T-helper 1 cell treated with Interleukin-12 subunit alpha and Interleukin-12 subunit beta and Interleukin-4 antibody, amounts not matched to agents 30 ng/mL and 1 ng/mL, for 36 hours (primary cell): ENCODE data around the gene OVAAL. TPM values are rescaled to one million over a fixed set of nuclear protein-coding genes. Genes with fewer than 3 reads are reported as not detected.

Source experiments
- intact Hi-C: fragments of 100-400 bp; cut with micrococcal nuclease; formaldehyde crosslinking; loops from one replicate; pipeline ENCODE4 v1.15.1; 2024
- total RNA-seq: library from RNA; stranded (reverse); gene quantifications from 2 replicates; pipeline ENCODE4 v1.2.3, GENCODE V29; 2022

OVAAL gene
- total RNA-seq, 1 donor from 2014 or later: not detected

GRCh38 chr1:180603223-180603849, 44.6 kb downstream of the OVAAL start:
- intact Hi-C loops: no loop called here

GRCh38 chr1:180603850-180604226, 45.1 kb downstream of the OVAAL start:
- intact Hi-C loops: no loop called here

DNA sequence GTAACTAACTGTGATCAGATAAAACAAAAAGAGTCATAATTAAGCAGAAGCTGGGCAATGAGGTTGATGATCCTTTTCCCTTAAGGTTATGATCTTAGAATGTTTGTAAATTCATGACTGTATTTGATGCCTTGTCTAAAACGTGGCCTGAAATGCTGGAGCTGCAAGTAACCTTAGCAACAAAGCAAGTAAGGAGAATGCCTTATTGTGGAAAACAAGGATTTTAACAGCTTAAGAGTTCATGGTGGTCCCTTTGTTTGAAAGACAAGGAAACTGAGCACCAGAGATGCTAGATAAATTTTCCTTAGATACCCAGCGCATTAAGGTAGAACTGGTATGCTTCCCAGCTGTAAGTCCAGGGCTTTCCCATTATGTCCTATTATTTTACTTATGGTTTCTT, 47.4 kb downstream of the OVAAL start:
- intact Hi-C loops: no loop called here

- intact Hi-C loops: no loop called here
Measured at GRCh38 chr1:180609643-180610555, 51.1 kb downstream of the OVAAL start.

DNA sequence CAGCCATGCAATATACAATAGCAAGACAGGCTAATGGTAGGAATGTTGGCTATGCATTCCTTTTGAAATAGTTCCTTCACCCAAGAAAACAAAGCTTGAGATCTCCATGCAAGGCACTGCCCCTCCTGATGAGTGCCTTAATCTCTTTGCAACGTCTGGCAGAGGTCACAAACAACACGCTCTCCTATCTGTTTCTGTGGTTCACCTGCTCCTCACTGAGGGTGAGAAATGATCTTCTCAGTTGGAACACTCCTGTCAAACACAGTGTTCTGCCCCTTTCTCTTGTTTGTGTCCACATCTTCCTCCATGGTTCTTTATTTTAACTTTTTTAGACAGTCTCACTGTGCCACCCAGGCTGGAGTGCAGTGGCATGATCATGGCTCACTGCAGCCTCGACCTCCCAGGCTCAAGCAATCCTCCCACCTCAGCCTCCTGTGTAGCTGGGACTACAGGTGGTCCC, 51.8 kb downstream of the OVAAL start:
- intact Hi-C loops: no loop called here

- intact Hi-C loops: no loop called here
Measured at GRCh38 chr1:180611016-180611930, 52.5 kb downstream of the OVAAL start.

DNA sequence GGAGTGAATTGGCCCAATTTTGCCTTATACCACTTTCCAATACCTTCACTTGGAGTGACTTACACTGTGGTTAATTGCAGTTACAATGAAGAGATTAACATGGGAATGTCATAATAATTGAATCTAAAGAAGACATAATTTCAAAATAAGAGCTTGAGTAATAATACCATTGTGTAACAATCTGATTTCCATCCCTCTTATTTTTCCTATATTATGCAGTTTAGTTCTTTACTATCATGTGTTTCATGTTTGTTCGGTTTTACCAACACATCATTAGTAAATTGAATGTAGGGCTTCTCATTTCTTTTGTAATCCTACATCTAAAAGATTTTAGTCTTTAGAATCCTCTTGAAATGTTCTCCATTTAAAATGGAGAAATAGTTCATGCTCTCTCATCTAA, 53.9 kb downstream of the OVAAL start:
- intact Hi-C loops: no loop called here

GRCh38 chr1:180614730-180615129, 56.0 kb downstream of the OVAAL start:
- intact Hi-C loops: no loop called here

GRCh38 chr1:180615493-180616290, 56.9 kb downstream of the OVAAL start:
- intact Hi-C loops: no loop called here

Other genes with a start within 250 kb of the OVAAL start
- 41.2 and 41.8 TPM in 2 replicates for gene ACBD6, start 56.4 kb upstream of the OVAAL start, total RNA-seq
- gene XPR1, start 73.1 kb downstream of the OVAAL start, total RNA-seq: 21.8 and 24.2 TPM in 2 replicates